Caco-2 (cell line): ENCODE measurements around the gene HECTD3. TPM values are rescaled to one million over a fixed set of nuclear protein-coding genes. Genes with fewer than 3 reads are reported as not detected.

Experiments
- BruUV-seq: library from RNA; stranded (reverse); fragments of 400-500 nt; replicated peaks from 2 replicates; lab custom pipeline; 2021; lab: Mats Ljungman, UMichigan
- CTCF ChIA-PET: fragments of 300-600 bp; sonication (Branson Sonifier 250); formaldehyde crosslinking; loops from one replicate; lab custom pipeline; 2022; ENCODE audit warnings: antibody characterized with exemption; lab: Charles Lee
- POLR2A ChIA-PET: fragments of 300-600 bp; sonication (Branson Sonifier 250); formaldehyde crosslinking; loops from one replicate; lab custom pipeline; 2022; ENCODE audit warnings: antibody characterized with exemption; lab: Charles Lee
- DNase-seq, 2 experiments: peaks; one replicate each; pipeline versions ENCODE4 v3.0.0 to v3.0.0-alpha.2; 2020 to 2022
- H3K27me3 ChIP-seq: replicated peaks from 2 replicates; pipeline ENCODE4 v1.6.0; 2011; ENCODE audit warnings: low read length; ENCODE audit not compliant: control insufficient read depth, insufficient read depth
- H3K36me3 ChIP-seq: 2 replicates; pipeline ENCODE4 v1.5.1; 2011; ENCODE audit warnings: low read length; ENCODE audit not compliant: control insufficient read depth, insufficient read depth
- H3K4me1 ChIP-seq: fragments of 250-450 bp; sonication (Bioruptor Pico); 2 replicates; pipeline ENCODE4 v1.5.1; 2020; ENCODE audit warnings: mild to moderate bottlenecking
- H3K4me3 ChIP-seq: 2 replicates; pipeline ENCODE4 v1.5.1; 2011; ENCODE audit warnings: low read depth, mild to moderate bottlenecking, control low read depth, low read length
- H3K9me3 ChIP-seq: fragments of 250-450 bp; sonication (Bioruptor Pico); 2 replicates; pipeline ENCODE4 v1.5.1; 2020; ENCODE audit warnings: mild to moderate bottlenecking, moderate library complexity
- H3K27ac Mint-ChIP-seq: one replicate; pipeline ENCODE4 v1.8.0; 2022; ENCODE audit warnings: mixed read lengths; ENCODE audit not compliant: unreplicated experiment
- H3K27me3 Mint-ChIP-seq: one replicate; pipeline ENCODE4 v1.8.0; 2022; ENCODE audit warnings: mixed read lengths; ENCODE audit not compliant: insufficient read depth, unreplicated experiment
- H3K36me3 Mint-ChIP-seq: one replicate; pipeline ENCODE4 v1.8.0; 2022; ENCODE audit warnings: mild to moderate bottlenecking, mixed read lengths; ENCODE audit not compliant: insufficient read depth, unreplicated experiment
- H3K4me1 Mint-ChIP-seq: one replicate; pipeline ENCODE4 v1.8.0; 2022; ENCODE audit warnings: low read depth, mixed read lengths; ENCODE audit not compliant: unreplicated experiment
- H3K4me3 Mint-ChIP-seq: one replicate; pipeline ENCODE4 v1.8.0; 2022; ENCODE audit warnings: mild to moderate bottlenecking, moderate library complexity, mixed read lengths; ENCODE audit not compliant: unreplicated experiment
- H3K9me3 Mint-ChIP-seq: one replicate; pipeline ENCODE4 v1.8.0; 2022; ENCODE audit warnings: mixed read lengths; ENCODE audit not compliant: unreplicated experiment
- intact Hi-C: fragments of 100-400 bp; cut with micrococcal nuclease; formaldehyde crosslinking; loops from one replicate; pipeline ENCODE4 v1.10.0; 2022; ENCODE audit not compliant: unreplicated experiment
- total RNA-seq: library from RNA; stranded (reverse); gene quantifications from 2 replicates; pipeline ENCODE4 v1.2.3, GENCODE V29; 2022
- TF ChIP-seq, protein P1 (sequence below), 2 experiments: fragments of 200-600 bp in 1 of 2; IDR thresholded peaks; 1 replicate in 1 of 2; 2 replicates in 1 of 2; pipeline versions ENCODE4 v1.5.1 to v1.8.0; 2011 to 2022; ENCODE audit warnings: antibody characterized with exemption in 1 of 2, control low read depth in 1 of 2, inconsistent platforms in 1 of 2, low read depth in 1 of 2, low read length in 1 of 2, mild to moderate bottlenecking in 1 of 2, moderate library complexity in 1 of 2; ENCODE audit not compliant: insufficient read depth in 1 of 2, severe bottlenecking in 1 of 2, unreplicated experiment in 1 of 2

Gene HECTD3
- total RNA-seq, 1 experiment from 2014 or later = 29.4 TPM

- TF ChIP-seq, protein P1, sequence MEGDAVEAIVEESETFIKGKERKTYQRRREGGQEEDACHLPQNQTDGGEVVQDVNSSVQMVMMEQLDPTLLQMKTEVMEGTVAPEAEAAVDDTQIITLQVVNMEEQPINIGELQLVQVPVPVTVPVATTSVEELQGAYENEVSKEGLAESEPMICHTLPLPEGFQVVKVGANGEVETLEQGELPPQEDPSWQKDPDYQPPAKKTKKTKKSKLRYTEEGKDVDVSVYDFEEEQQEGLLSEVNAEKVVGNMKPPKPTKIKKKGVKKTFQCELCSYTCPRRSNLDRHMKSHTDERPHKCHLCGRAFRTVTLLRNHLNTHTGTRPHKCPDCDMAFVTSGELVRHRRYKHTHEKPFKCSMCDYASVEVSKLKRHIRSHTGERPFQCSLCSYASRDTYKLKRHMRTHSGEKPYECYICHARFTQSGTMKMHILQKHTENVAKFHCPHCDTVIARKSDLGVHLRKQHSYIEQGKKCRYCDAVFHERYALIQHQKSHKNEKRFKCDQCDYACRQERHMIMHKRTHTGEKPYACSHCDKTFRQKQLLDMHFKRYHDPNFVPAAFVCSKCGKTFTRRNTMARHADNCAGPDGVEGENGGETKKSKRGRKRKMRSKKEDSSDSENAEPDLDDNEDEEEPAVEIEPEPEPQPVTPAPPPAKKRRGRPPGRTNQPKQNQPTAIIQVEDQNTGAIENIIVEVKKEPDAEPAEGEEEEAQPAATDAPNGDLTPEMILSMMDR (IDR thresholded peaks at IDR 0.05; ENCODE audit: insufficient read depth in 1 of 2, low read depth in 1 of 2, low read length in 1 of 2, severe bottlenecking in 1 of 2, unreplicated experiment in 1 of 2) = no peak
- H3K27me3 ChIP-seq = no peaks in the 10 kb centered on the region
- H3K4me1 ChIP-seq = no peaks in the 10 kb centered on the region
- Mint-ChIP-seq H3K27ac (no peak overlapping the region), H3K4me1 (no peaks in the 10 kb centered on the region), H3K27me3 (no peaks in the 10 kb centered on the region), H3K4me3 (no peak overlapping the region), H3K9me3 (no peaks in the 10 kb centered on the region), H3K36me3 (no peaks in the 10 kb centered on the region)
- no peak overlapping the region for H3K4me3 ChIP-seq
- intact Hi-C loops = no loop called here
- H3K36me3 ChIP-seq = no peaks in the 10 kb centered on the region
- no peaks in the 10 kb centered on the region for H3K9me3 ChIP-seq
- no TSS peak for BruUV-seq
- ChIA-PET POLR2A (interaction anchor here (0.5 to 0.6 kb wide), 2 partner anchors 59 to 157 kb away, joined by 3 to 13 read pairs; no protein-coding TSS in a partner anchor), CTCF (interaction anchor here (1.1 kb wide), 1 partner anchor 15 kb away, joined by 5 read pairs; no protein-coding TSS in a partner anchor)
- DNase-seq = no peak
Observed at GRCh38 chr1:45033356-45033755, 22.2 kb upstream of the HECTD3 start.

DNA sequence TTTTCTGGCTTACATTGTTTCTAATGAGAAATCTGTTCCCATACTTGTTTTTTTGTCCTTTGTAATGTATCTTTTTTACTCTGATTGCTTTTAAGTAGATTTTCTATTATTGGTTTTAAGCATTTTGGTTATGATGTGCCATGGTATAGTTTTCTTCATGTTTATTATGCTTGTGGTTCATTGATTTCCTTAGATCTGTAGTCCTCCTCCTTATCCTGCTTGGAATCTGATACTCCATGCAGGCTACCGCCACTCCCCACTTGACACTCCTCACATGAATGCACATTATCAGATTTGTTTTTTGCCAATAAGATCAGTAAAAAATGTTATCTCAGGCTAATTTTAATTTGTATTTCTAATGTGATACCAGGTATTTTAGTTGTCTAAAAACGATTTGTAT lies 21.7 kb upstream of the HECTD3 start:
- POLR2A ChIA-PET = interaction anchor here (0.5 to 0.6 kb wide), 2 partner anchors 59 to 158 kb away, joined by 3 to 13 read pairs; no protein-coding TSS in a partner anchor
- no peak for DNase-seq

GRCh38 chr1:45026446-45026845 lies 15.3 kb upstream of the HECTD3 start:
- intact Hi-C loops = no loop called here
- Mint-ChIP-seq H3K27ac (no peak overlapping the region), H3K9me3 (no peaks in the 10 kb centered on the region), H3K4me1 (no peaks in the 10 kb centered on the region), H3K27me3 (no peaks in the 10 kb centered on the region), H3K4me3 (no peak overlapping the region), H3K36me3 (no peaks in the 10 kb centered on the region)
- no TSS peak for BruUV-seq
- Histone ChIP-seq H3K27me3 (no peaks in the 10 kb centered on the region), H3K9me3 (no peaks in the 10 kb centered on the region), H3K4me1 (no peaks in the 10 kb centered on the region), H3K4me3 (no peak overlapping the region), H3K36me3 (no peaks in the 10 kb centered on the region)
- POLR2A ChIA-PET = no interaction called here
- TF ChIP-seq, protein P1 (IDR thresholded peaks at IDR 0.05; ENCODE audit: insufficient read depth in 1 of 2, low read depth in 1 of 2, low read length in 1 of 2, severe bottlenecking in 1 of 2, unreplicated experiment in 1 of 2) = no peak
- CTCF ChIA-PET = no interaction called here
- DNase-seq = no peak

More for the DNA sequence above, 21.7 kb upstream of the HECTD3 start:
- no peaks in the 10 kb centered on the region for H3K36me3 Mint-ChIP-seq
- intact Hi-C loops = no loop called here
- no peaks in the 10 kb centered on the region for H3K27me3 Mint-ChIP-seq
- CTCF ChIA-PET = interaction anchor here (0.7 kb wide), 1 partner anchor 259 kb away, joined by 3 read pairs; no protein-coding TSS in a partner anchor
- TF ChIP-seq, protein P1 (IDR thresholded peaks at IDR 0.05; ENCODE audit: insufficient read depth in 1 of 2, low read depth in 1 of 2, low read length in 1 of 2, severe bottlenecking in 1 of 2, unreplicated experiment in 1 of 2) = no peak
- H3K4me3 Mint-ChIP-seq = no peak overlapping the region
- Histone ChIP-seq H3K9me3 (no peaks in the 10 kb centered on the region), H3K27me3 (no peaks in the 10 kb centered on the region), H3K36me3 (no peaks in the 10 kb centered on the region), H3K4me1 (no peaks in the 10 kb centered on the region), H3K4me3 (no peak overlapping the region)
- no peak overlapping the region for H3K27ac Mint-ChIP-seq
- BruUV-seq = no TSS peak
- no peaks in the 10 kb centered on the region for H3K9me3 Mint-ChIP-seq
- H3K4me1 Mint-ChIP-seq = no peaks in the 10 kb centered on the region
